ENCODE results near the gene RSL1D1.

RSL1D1 gene

GRCh38 chr16:11841026-11841425 lies 10.3 kb downstream of the RSL1D1 start:
- DNase-seq (ENCODE audit: low read depth, low spot score): no peak
- ChIA-PET POLR2A (no interaction called here), CTCF (interaction anchor here (1.1 kb wide), 1 partner anchor 43 kb away, joined by 9 read pairs; the partner anchor contains the start of gene ZC3H7A)
- TF ChIP-seq, protein P1, sequence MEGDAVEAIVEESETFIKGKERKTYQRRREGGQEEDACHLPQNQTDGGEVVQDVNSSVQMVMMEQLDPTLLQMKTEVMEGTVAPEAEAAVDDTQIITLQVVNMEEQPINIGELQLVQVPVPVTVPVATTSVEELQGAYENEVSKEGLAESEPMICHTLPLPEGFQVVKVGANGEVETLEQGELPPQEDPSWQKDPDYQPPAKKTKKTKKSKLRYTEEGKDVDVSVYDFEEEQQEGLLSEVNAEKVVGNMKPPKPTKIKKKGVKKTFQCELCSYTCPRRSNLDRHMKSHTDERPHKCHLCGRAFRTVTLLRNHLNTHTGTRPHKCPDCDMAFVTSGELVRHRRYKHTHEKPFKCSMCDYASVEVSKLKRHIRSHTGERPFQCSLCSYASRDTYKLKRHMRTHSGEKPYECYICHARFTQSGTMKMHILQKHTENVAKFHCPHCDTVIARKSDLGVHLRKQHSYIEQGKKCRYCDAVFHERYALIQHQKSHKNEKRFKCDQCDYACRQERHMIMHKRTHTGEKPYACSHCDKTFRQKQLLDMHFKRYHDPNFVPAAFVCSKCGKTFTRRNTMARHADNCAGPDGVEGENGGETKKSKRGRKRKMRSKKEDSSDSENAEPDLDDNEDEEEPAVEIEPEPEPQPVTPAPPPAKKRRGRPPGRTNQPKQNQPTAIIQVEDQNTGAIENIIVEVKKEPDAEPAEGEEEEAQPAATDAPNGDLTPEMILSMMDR (IDR thresholded peaks at IDR 0.05; ENCODE audit: insufficient read depth, low read length, missing control alignments): no peak
- no peak overlapping the region for H3K4me3 ChIP-seq (ENCODE audit: low read depth, low read length)

- no peak overlapping the region for H3K4me3 ChIP-seq (ENCODE audit: low read depth, low read length)
- ChIA-PET CTCF (interaction anchor here (1.0 to 3.2 kb wide), 3 partner anchors 9 to 231 kb away, joined by 4 to 14 read pairs (median 6); partner anchors contain the start of gene ZC3H7A), POLR2A (interaction anchor here (1.0 kb wide), 1 partner anchor 39 kb away, joined by 5 read pairs; no protein-coding TSS in a partner anchor)
- TF ChIP-seq, protein P1 (IDR thresholded peaks at IDR 0.05; ENCODE audit: insufficient read depth, low read length, missing control alignments): no peak
- no peak for DNase-seq (ENCODE audit: low read depth, low spot score)
Observed at GRCh38 chr16:11836650-11837244, 14.6 kb downstream of the RSL1D1 start.

GRCh38 chr16:11835891-11836649 lies 15.3 kb downstream of the RSL1D1 start:
- ChIA-PET POLR2A (interaction anchor here (1.0 kb wide), 1 partner anchor 39 kb away, joined by 5 read pairs; no protein-coding TSS in a partner anchor), CTCF (interaction anchor here (1.0 to 3.2 kb wide), 4 partner anchors 8 to 232 kb away, joined by 3 to 14 read pairs (median 6); partner anchors contain the start of gene ZC3H7A)
- no peak for DNase-seq (ENCODE audit: low read depth, low spot score)
- no peak overlapping the region for H3K4me3 ChIP-seq (ENCODE audit: low read depth, low read length)
- TF ChIP-seq, protein P1 (IDR thresholded peaks at IDR 0.05; ENCODE audit: insufficient read depth, low read length, missing control alignments): no peak

DNA sequence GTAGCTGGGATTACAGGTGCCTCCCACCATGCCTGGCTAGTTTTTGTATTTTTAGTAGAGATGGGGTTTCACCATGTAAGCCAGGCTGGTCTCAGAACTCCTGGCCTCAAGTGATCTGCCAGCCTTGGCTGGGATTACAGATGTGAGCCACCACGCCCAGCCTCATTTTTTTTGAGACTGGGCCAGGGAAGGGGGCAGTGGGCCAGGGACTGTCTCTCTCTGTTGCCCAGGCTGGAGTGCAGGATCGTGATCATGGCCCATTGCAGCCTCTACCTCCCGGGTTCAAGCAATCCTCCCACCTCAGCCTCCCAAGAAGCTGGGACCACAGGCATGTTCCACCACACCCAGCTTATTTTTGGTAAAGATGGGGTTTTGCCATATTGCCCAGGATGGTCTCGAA lies 16.0 kb downstream of the RSL1D1 start:
- POLR2A ChIA-PET: interaction anchor here (1.1 kb wide), 1 partner anchor 38 kb away, joined by 4 read pairs; the partner anchor contains the start of gene ZC3H7A
- CTCF ChIA-PET: interaction anchor here (1.2 to 3.2 kb wide), 4 partner anchors 9 to 233 kb away, joined by 3 to 14 read pairs (median 6); partner anchors contain the start of gene ZC3H7A
- TF ChIP-seq, protein P1 (IDR thresholded peaks at IDR 0.05; ENCODE audit: insufficient read depth, low read length, missing control alignments): no peak
- no peak for DNase-seq (ENCODE audit: low read depth, low spot score)
- H3K4me3 ChIP-seq (ENCODE audit: low read depth, low read length): no peak overlapping the region

- DNase-seq (ENCODE audit: low read depth, low spot score): no peak
- ChIA-PET POLR2A (interaction anchor here (0.6 to 0.7 kb wide), 2 partner anchors 58 to 895 kb away, joined by 3 read pairs; no protein-coding TSS in a partner anchor), CTCF (interaction anchor here (0.6 to 3.2 kb wide), 4 partner anchors 8 to 234 kb away, joined by 3 to 14 read pairs (median 6); partner anchors contain the start of gene ZC3H7A)
- H3K4me3 ChIP-seq (ENCODE audit: low read depth, low read length): no peak overlapping the region
- TF ChIP-seq, protein P1 (IDR thresholded peaks at IDR 0.05; ENCODE audit: insufficient read depth, low read length, missing control alignments): no peak
Observed at GRCh38 chr16:11833951-11834695, 17.2 kb downstream of the RSL1D1 start.

Measured in AG04449 (cell line).